A204.1 (cell line): ENCODE results near the gene CHFR.
"Not testable (repeated sequence)": the region's sequence is repeated elsewhere in the genome, so short reads cannot be mapped to it uniquely, and the experiment has no call there.

Experiments
- FAIRE-seq: peaks from 2 replicates; lab custom pipeline; 2012; peaks lifted over from hg19 to GRCh38; lab: Jason Lieb, UNC

The CHFR gene

DNA sequence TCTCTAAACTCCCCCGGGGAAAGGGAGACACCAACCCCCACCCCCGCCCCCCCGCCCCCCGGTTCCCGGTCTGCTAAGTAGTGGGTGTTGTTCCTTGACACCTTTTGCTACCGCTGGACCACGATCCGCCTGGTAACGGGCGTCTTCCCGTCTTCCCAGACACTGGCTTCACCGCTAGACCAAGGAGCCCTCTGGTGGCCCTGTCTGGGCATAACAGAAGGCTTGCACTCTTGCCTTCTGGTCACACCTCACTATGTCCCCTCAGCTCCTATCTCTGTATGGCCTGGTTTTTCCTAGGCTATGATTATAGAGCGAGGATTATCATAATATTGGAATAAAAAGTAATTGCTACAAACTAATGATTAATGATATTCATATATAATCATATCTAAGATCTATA is 78.0 kb downstream of the CHFR start:
- FAIRE-seq: not testable (repeated sequence)

DNA sequence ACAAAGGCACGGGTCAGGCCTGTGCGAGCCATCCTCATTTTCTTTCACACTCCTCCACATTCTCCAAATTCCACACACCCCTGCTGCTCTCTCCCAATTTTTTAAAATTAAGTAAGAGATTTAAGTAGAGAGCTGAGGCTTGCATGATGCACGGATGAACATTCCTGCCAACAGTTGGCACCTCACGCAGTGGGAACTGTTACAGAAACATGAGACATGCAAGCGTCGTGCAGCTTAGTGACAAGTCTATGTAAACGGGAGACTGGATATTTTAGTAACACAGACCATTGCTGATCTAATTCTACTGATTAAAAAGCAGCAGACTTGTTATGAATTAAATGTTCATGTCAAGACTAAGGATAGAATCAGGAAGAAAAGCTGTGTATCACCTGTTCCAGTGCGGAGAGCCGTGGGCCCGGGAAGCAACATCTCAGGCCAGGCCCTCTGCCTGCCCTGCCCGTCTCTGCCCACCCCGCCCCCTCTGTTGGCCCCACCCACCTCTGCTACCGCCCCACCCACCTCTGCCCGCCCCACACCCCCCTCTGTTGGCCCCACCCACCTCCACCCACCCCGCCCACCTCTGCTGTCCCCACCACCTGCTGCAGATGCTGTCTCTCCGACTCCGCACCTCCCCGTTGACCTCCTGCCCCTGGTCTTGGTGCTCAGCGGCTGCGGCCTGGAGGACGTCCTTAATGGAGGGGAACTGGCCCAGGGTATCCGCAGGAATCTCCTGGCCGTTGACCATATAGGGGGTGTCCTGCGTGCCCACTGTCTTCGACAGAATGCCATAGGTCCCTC is 79.9 kb downstream of the CHFR start:
- no peak for FAIRE-seq

DNA sequence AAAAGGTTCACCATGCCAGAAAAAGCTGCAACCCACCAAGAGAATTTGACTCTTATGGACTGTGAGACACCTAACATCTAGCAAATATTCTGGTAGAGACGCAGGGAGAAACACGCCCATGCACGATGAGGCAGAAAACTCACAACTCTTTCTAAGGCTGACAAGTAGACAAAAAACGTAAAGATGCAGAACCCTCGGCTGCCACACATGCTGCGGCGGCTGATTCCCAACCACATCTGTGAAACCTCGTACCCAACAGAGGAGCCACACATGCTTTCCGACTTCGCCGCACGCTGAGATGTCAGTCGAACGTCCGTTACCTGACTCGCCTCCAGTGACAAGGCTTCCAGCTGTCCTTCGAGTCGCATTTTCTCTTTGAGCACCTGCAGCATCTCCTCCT is 80.5 kb downstream of the CHFR start:
- no peak for FAIRE-seq

DNA sequence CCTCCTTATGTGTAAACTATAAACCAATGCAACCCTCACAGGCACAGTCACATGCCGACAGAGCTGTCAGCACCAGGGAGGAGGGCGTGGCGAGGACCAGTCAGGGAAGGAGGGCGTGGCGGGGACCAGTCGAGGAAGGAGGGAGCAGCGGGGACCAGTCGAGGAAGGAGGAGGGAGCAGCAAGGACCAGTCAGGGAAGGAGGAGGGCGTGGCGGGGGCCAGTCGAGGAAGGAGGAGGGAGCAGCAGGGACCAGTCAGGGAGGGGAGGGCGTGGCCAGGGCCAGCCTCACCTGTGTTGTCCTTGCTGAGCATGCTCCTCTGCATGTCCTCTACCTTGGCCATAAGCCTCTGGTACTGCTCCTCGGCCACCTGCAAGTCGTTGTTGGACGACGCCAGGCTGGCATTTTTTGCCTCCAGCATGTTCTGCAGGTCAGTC is 83.0 kb downstream of the CHFR start:
- FAIRE-seq: no peak

DNA sequence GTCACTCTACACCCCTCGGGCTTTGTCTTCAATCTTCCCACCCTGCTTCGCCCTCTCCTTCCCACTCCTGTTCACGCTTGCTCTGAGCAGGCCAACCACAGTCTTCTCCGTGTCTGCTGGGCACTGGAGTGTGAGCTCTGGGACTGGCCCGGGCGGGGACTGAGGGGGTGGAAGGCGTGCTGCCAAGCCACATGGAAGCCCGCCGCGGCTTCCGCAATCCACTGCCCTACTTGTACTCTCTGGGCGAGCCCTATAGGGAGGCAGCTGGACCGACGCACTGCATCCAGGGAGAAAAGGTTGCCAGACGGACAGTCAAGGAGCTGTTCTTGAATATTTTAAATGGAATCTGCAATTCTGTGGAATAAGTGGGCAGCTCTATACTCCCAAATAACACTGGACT is 83.5 kb downstream of the CHFR start:
- FAIRE-seq: no peak

DNA sequence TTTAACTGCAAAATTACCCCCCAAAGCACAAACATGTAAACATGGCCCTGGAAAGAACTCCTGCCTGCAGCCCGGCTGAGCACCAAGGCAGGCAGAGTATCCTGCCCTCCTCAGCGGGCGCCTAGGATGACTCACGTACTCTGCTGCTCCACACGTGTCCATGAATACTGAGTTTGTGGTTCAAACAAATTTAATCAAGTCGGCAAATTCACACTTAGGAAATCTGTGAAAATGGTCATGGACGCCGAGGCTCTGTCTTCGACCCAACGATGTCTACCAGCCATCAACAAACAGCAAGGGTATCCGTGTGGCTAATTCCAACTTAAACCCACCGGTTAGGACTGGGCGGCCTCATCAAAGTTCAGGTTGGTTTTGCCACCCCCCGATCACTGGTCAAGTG is 84.3 kb downstream of the CHFR start:
- no peak for FAIRE-seq

DNA sequence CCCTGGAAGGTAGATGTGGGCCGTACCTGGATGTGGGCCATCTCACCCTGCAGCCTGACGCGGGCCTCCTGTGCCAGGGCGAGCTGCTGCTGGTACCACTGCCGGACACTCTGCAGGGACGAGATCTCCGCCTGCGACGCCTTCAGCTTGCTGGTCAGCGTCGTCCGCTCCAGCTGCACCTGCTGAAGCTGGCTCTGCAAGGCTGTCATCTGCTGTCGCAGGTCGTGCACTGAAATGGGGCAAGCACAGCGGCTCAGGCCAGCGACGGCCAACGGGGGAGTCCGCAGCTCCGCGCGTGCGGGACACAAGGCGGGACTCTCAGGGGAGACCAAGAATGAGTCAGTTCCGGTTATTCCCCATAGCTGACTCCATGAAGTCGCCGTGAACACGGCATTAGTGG is 85.7 kb downstream of the CHFR start:
- FAIRE-seq: no peak

DNA sequence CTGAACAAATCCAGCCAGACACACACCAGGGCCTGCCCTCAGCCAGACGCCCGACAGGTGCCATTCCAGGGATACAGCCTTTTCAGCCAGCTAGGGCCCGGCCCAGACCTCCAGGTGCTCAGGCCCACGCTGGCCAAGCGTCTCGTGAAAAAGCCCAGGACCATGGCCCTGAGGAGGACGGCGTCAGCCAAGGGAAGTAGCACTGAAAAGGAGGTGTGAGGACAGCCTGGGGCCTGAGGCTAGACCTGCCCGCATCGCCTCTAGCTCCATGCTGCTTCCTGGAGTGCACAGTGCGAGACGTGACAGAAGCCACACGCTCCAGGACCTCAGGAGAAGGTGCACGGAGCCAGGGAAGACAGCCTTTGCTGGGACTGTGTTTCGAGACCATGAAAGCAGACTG is 88.6 kb downstream of the CHFR start:
- FAIRE-seq: no peak

DNA sequence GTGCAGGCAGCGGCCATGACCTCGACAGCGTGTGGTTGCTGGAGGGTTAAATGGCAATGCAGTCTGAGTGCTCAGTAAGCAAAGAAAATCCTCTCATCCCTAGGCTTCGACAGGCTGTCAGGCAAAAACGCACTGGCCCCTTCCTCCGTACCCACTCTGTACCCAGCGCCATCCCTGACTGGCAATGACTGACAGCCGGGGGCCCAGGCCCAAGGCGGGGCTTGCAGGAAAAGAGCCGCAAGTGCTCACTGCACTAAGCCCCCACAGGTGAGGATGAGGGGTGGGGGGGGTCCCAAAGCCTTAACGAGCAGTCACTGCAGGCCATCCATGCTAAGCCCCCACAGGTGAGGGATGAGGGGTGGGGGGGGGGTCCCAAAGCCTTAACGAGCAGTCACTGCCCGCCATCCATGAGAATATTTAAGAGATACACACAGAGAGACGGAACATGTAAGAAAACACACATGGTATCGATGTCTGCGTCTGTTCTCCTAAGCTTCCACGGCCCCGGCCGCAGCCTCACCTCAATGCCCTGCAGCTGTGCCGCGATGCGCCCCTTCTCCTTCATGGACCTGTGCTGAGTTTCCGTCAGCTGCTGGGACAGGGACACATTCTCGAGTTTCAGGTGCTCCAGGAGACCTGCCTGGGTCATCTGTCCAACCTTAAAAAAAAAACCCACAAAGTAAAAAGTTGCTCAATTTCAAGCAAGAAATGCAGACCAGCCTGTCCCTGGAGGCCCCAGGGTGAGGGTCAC is 89.4 kb downstream of the CHFR start:
- FAIRE-seq: no peak

DNA sequence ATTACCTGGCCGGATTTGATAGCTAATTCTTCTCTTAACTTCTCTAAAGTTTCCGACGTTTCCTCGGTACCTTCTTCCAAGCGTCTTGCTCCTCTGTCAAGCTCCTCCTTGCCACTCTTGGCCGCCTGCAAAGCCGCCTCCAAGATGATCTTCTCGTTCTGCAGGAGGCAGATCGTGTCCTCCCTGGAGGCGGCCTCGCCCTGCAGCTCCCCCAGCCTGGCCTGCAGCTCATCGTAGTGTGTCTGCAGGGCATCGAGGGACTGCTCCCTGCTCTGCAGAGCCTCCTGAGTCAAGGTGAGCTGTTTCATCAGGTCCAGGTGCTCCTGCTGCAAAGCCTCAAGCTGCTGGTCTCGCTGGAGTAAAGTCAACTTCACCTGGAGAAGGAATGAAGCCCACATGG is 91.6 kb downstream of the CHFR start:
- no peak for FAIRE-seq

DNA sequence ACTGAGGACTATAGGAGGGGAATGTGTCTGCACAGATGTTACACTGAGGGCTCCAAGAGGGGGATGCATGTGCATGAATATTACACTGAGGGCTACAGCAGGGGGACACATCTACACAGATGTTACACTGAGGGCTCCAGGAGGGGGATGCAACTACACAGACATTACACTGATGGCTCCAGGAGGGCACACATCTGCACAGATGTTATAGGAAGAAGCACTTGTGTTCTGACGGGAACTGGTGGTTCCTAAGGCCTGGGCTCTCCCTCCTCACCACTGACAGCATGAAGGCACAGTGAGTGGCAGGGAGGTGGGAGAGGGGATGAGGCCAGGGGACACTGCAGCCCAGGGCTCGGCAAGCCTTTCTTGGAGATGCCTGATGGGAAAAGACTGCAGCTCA is 95.5 kb downstream of the CHFR start:
- FAIRE-seq: not testable (repeated sequence)

DNA sequence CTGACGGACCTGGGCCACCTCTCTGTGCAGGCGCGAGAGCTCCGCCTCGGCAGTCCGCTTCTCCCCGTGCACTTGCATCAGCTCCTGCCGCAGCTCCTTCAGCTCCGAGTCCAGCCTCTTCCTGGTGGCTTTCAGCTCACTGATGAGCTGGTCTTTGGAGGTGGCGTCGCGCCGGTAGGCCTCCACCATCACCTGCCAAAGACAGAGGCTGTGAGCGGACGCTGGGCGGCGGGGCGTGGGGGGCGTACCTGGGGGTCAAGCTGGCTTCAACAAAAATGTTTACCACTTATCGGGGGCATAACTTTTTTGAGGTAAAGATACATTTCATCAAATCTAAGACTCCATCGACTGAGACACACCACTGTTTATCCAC is 98.3 kb downstream of the CHFR start:
- no peak for FAIRE-seq

DNA sequence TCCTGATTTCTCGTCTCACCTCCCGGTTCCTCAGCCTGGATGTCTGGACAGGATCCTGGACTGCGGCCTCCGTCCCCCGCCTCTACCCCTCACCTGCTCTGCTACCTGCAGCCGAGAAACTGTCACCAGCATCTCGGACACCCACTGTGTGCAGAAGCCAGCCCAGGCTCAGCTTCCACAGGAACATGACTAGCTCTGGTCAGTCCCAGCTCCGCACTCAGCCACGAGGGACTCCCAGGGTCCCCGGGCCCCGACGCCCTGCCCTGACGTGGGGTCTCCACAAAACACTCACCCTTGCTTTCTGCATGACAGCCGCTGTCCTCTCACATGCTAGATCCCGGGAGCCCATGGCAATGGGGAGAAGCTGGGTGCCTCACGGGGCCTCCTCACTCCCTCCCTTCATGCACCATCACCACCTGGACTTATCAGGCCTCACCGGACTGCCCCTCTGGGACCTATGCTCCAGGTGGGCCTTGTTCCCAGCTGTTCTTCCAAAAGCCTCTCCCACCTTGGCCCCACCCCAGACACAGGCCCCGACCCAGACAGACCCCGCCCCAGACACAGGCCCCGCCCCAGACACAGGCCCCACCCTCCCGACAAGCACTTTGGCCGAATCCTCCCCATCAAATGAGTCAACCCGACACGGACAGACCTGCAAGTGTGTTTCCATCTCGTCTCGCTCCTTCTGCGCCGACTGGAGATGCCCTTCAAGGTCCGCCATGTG is 98.9 kb downstream of the CHFR start:
- FAIRE-seq: no peak

DNA sequence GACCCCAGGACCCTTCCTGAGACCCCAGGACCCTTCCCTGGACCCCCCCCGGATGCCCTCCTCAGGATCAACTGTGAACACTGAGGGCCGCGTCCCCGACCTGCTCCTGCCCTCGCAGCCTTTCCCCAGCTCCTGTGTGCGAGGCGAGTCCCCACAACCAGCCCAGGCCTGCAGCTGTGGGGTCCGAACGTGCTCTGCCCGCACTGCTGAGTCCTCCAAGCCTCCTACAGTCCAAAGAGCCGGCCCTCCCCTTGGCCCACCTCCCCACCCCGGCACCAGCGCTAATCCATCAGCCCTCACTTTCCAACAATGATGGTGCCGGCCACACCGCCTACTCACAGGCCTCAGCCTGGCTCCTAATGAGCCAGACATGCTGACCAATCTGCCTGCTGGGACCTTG is 99.5 kb downstream of the CHFR start:
- no peak for FAIRE-seq

DNA sequence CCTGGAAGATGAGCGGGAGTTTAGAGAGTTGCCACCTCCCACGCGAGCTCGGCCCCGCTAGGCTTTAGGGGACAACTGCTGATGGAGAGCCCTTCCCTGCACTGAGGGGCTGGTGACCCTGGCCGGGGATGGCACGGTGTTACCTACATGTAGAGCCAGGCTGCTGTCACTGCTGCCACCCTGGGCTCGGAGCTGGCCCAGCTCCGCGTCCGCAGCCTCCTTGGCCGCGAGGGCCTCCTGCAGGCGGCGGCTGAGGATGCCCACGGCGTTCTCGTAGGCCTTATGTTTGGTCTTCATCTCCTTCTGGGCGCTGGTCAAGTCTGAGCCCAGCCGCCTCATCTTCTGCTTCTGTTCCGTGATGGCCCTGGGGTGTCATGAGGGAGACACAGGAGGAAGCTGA is 101.2 kb downstream of the CHFR start:
- no peak for FAIRE-seq

DNA sequence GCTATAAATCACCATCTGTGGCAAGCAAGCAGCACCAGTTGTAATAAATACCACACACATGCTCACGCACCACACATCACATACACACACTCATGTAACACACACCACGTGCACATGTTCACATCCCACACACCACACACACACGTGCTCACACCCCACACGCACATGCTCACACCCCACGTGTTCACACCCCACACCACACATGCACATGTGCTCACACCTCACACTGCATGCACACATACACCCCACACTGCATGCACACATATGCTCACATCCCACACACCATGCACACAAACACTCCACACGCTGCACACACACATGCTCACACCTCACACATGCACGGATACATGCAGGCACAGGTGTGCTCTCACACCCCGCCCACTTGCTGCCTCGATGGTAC is 102.8 kb downstream of the CHFR start:
- no peak for FAIRE-seq

DNA sequence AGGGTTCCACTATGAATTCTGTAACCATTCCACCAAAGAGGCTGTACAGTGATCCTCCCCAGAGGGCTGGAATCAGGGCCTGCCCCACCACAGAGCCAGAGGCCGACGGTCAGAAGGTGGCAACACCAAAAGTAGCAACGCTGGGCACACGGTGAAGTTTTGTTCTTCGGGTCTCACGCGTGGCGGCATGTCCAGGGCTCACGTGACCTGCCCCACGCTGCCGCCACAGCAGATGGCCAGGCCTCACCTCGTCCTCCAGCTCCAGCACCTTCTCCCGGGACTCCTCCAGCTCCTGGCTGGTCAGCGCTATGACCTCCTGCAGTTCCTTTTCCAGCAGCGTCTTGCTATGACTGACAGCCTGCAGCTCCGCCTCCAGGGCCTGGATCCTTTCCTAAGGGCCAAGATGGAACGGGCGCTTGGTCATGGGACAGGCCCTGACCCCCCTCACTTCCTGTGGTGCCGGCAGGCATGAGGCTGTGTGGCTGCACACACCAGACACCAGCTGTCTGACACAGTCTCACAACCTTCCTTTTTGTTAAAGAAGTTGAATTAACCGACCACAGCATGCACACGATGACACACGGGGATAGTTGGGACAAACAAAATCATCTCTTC is 103.4 kb downstream of the CHFR start:
- no peak for FAIRE-seq
